ENCODE results near the gene PLSCR3.

The PLSCR3 gene

DNA sequence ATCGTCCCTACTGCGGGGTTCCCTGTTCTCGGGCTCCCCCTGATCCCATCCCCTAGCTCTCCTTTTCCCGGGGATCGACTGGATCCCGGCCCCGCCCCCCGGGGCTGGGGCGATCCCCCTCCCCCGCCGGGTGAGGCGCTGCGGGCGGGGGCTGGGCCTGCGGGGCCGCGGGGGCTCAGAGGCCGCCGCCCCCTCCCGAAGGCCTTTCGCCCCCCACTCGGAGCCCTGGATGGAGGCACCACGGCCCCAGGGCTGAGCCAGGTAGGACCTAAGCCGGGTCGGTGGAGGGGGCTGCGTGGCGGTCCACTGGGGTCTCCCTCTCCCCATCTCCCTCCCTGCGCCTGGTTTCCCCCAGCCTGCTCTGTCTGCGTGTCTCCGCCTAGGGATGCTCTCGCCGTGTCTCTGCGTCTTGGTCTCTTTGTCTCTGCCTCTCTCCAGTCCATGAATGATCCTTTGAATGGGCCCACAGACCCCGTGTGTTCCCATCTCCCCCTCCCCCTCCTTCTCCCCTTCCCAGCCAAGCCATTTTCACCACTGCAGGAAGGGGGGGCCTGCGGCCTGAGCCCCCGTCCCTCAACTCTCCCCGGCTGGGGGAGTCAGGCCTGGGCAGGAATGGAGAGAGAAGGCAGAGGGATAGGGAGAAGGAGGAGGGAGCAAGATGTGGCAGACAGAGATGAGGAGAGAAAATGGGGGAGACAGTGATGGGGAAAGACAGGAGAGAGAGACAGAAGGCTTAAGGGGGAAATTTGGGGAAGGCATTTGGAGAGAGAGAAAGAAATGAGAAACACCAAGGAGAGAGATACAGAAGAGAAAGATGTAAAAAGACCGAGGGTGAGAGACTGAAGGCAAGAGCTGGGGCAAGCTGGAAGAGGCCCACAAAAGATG lies 11.3 kb upstream of the PLSCR3 start:
- no peaks in the 10 kb centered on the region for H3K36me3 ChIP-seq
- TF ChIP-seq, protein P1, sequence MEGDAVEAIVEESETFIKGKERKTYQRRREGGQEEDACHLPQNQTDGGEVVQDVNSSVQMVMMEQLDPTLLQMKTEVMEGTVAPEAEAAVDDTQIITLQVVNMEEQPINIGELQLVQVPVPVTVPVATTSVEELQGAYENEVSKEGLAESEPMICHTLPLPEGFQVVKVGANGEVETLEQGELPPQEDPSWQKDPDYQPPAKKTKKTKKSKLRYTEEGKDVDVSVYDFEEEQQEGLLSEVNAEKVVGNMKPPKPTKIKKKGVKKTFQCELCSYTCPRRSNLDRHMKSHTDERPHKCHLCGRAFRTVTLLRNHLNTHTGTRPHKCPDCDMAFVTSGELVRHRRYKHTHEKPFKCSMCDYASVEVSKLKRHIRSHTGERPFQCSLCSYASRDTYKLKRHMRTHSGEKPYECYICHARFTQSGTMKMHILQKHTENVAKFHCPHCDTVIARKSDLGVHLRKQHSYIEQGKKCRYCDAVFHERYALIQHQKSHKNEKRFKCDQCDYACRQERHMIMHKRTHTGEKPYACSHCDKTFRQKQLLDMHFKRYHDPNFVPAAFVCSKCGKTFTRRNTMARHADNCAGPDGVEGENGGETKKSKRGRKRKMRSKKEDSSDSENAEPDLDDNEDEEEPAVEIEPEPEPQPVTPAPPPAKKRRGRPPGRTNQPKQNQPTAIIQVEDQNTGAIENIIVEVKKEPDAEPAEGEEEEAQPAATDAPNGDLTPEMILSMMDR (IDR thresholded peaks at IDR 0.05; ENCODE audit: low read depth, low read length) = no peak
- peak overlapping the region; percentile 49 for H3K4me3 ChIP-seq (ENCODE audit: low read depth, low read length)
- H3K27me3 ChIP-seq = no peaks in the 10 kb centered on the region
- no peaks in the 10 kb centered on the region for H3K4me1 ChIP-seq
- H3K9me3 ChIP-seq = no peaks in the 10 kb centered on the region
- DNase-seq = no peak

DNA sequence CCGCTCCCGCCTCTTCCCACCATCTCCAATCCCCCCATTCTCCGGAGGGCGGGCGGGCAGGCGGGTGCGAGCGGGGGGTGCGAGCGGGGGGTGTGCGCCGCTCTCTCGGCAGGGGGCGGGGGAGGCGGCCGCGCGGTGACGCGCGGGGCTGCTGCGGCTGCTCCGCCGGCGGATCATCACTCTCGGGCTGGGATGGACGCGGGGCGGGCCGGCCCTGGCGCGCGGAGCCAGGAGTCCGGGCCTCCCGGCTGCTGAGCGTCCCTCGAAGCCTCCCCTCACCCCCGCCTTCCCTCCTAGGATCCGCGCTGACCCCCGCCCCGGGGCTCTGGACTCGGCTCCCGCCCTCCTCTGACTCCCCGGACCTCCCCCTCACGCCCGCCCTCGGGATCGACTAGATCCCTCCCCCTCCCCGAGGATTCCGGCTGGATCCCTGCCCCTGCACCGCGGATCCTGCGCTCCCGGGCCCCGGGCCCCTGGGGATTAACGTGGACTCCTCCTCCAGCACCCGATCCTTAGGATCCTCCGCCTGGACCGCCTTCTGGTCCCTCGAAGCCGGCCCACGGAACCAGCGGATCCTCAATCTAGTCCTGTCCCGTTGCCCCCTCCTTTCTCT lies 10.5 kb upstream of the PLSCR3 start:
- peak overlapping the region; percentile 49 for H3K4me3 ChIP-seq (ENCODE audit: low read depth, low read length)
- TF ChIP-seq, protein P1 (IDR thresholded peaks at IDR 0.05; ENCODE audit: low read depth, low read length) = no peak
- H3K4me1 ChIP-seq = no peaks in the 10 kb centered on the region
- no peak for DNase-seq
- H3K9me3 ChIP-seq = no peaks in the 10 kb centered on the region
- no peaks in the 10 kb centered on the region for H3K27me3 ChIP-seq
- no peaks in the 10 kb centered on the region for H3K36me3 ChIP-seq

DNA sequence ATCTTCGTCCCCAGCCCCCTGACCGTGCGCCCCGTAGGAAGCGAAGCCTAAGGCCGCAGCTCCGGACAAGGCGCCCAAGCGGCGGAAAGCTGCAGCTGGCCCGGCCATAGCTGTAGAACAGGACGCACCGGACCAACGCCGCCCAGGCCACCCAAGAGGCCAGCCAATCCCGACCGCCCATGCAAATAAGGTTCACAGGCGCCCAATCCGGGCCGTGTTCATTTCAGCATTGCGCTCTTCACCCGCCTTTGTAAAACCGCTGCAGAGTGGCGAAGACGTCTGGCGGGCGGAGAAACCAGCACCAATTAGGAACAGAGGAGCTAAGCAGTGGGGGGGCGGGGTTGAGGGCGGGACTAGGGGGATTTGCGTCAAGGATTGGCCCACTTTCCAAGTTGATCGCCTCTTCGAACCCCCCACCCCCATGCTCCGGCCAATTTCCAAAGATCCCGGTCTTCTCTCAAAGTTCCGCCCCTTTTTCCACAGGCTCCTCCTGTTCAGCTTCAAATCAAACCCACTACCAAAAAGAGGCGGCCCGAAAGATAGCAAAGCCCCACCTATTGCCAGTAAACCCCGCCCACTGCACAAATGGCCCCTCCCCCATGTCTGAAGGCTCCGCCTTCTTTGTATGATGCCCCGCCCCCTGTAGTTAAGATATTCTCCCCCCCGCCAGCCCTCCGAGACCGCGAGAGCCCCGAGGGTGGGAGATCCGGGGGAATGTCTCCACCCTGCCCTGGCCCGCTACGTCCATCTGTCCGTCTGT lies 9.8 kb upstream of the PLSCR3 start, which contains the start of gene TMEM256:
TMEM256 (minus strand) TSS at position 121 of the 760 bp plus-strand sequence; CDS start at position 108, 13 bp downstream.
- no peaks in the 10 kb centered on the region for H3K27me3 ChIP-seq
- H3K9me3 ChIP-seq = no peaks in the 10 kb centered on the region
- TF ChIP-seq, protein P1 (IDR thresholded peaks at IDR 0.05; ENCODE audit: low read depth, low read length) = no peak
- H3K4me3 ChIP-seq (ENCODE audit: low read depth, low read length) = peak within 1 kb of the TSS; percentile 65
- H3K4me1 ChIP-seq = no peaks in the 10 kb centered on the region
- peak; percentile 94 for DNase-seq
- H3K36me3 ChIP-seq = no peaks in the 10 kb centered on the region

DNA sequence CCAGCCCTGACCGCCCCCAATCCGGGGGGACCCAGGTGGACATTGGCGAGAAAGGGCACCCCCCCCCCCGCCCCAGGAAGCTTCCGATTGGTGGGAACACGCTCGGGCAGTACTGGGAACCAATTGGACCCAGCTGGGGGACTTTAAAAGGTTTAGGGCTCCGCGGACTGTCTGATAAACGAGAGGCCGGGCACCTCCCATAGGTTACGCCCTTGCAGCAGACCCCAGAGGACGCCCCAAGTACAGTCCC lies 9.3 kb upstream of the PLSCR3 start:
- Histone ChIP-seq H3K36me3 (no peaks in the 10 kb centered on the region), H3K4me3 (ENCODE audit: low read depth, low read length) (peak overlapping the region; percentile 65), H3K4me1 (no peaks in the 10 kb centered on the region), H3K27me3 (no peaks in the 10 kb centered on the region), H3K9me3 (no peaks in the 10 kb centered on the region)
- TF ChIP-seq, protein P1 (IDR thresholded peaks at IDR 0.05; ENCODE audit: low read depth, low read length) = no peak
- no peak for DNase-seq

GRCh38 chr17:7403043-7403726 lies 8.9 kb upstream of the PLSCR3 start:
- Histone ChIP-seq H3K9me3 (no peaks in the 10 kb centered on the region), H3K27me3 (no peaks in the 10 kb centered on the region), H3K4me3 (ENCODE audit: low read depth, low read length) (peak overlapping the region; percentile 65), H3K4me1 (no peaks in the 10 kb centered on the region), H3K36me3 (no peaks in the 10 kb centered on the region)
- TF ChIP-seq, protein P1 (IDR thresholded peaks at IDR 0.05; ENCODE audit: low read depth, low read length) = no peak
- peak; percentile 61 for DNase-seq
